Measurements from ENCODE around the gene KCNQ2. TPM values are rescaled to one million over a fixed set of nuclear protein-coding genes. Genes with fewer than 3 reads are reported as not detected.

Gene KCNQ2
- total and polyA plus RNA-seq, 4 donors: not detected

GRCh38 chr20:63490416-63490815 is 18.0 kb upstream of the KCNQ2 start:
- Histone ChIP-seq H3K4me3 (ENCODE audit: low read depth in 1 of 3, low read length in 3 of 3) (no peak overlapping the region), H3K4me1 (ENCODE audit: control insufficient read depth in 4 of 4, insufficient read depth in 4 of 4, low read length in 3 of 4) (no peaks in the 10 kb centered on the region), H3K9me3 (ENCODE audit: control insufficient read depth in 4 of 4, low read length in 3 of 4) (peaks cover 0 to 2% (median 0%) of the 10 kb centered on the region in 4 donors), H3K9ac (ENCODE audit: low read depth in 1 of 2, low read length in 2 of 2) (no peak overlapping the region), H3K27me3 (ENCODE audit: control insufficient read depth in 4 of 4, insufficient read depth in 4 of 4, low read length in 3 of 4) (peaks cover 2 to 9% (median 5%) of the 10 kb centered on the region in 4 donors), H3K36me3 (ENCODE audit: control insufficient read depth in 4 of 4, insufficient read depth in 3 of 4, low read depth in 1 of 4, low read length in 3 of 4) (no peaks in the 10 kb centered on the region), H3K27ac (ENCODE audit: low read depth in 1 of 2, low read length in 2 of 2) (no peak overlapping the region)
- TF ChIP-seq EGR1 (IDR thresholded peaks at IDR 0.05; ENCODE audit: low read depth in 2 of 2) (no peak), FOXA2 (IDR thresholded peaks at IDR 0.05) (no peak), ZBTB33 (IDR thresholded peaks at IDR 0.05) (no peak), FOXA1 (IDR thresholded peaks at IDR 0.05) (no peak), HNF4G (IDR thresholded peaks at IDR 0.05) (no peak), YY1 (IDR thresholded peaks at IDR 0.05) (no peak)
- WGBS: 76% methylated on average over 24 of the region's 24 CpGs
- DNase-seq (ENCODE audit: low spot score): no peak

GRCh38 chr20:63488315-63489251 is 16.1 kb upstream of the KCNQ2 start:
- H3K4me3 ChIP-seq (ENCODE audit: low read depth in 1 of 3, low read length in 3 of 3): no peak overlapping the region
- H3K4me1 ChIP-seq (ENCODE audit: control insufficient read depth in 4 of 4, insufficient read depth in 4 of 4, low read length in 3 of 4): no peaks in the 10 kb centered on the region
- no peak for TF ChIP-seq MAX (IDR thresholded peaks at IDR 0.05)
- no peak for TF ChIP-seq ZBTB33 (IDR thresholded peaks at IDR 0.05)
- no peak for TF ChIP-seq EGR1 (IDR thresholded peaks at IDR 0.05; ENCODE audit: low read depth in 2 of 2)
- TF ChIP-seq FOXA2 (IDR thresholded peaks at IDR 0.05): no peak
- no peak for TF ChIP-seq HNF4G (IDR thresholded peaks at IDR 0.05)
- TF ChIP-seq TAF1 (conservative IDR thresholded peaks at IDR 0.05): no peak
- TF ChIP-seq RXRA (IDR thresholded peaks at IDR 0.05): no peak
- no peak for TF ChIP-seq ATF3 (IDR thresholded peaks at IDR 0.05)
- TF ChIP-seq YY1 (IDR thresholded peaks at IDR 0.05): no peak
- TF ChIP-seq NR2F2 (IDR thresholded peaks at IDR 0.05): no peak
- TF ChIP-seq JUND (IDR thresholded peaks at IDR 0.05): no peak
- TF ChIP-seq HNF4A (conservative IDR thresholded peaks at IDR 0.05): no peak
- TF ChIP-seq RAD21 (IDR thresholded peaks at IDR 0.05): no peak
- no peak for TF ChIP-seq SP1 (IDR thresholded peaks at IDR 0.05)
- peaks cover 0 to 2% (median 0%) of the 10 kb centered on the region in 4 donors for H3K9me3 ChIP-seq (ENCODE audit: control insufficient read depth in 4 of 4, low read length in 3 of 4)
- H3K27me3 ChIP-seq (ENCODE audit: control insufficient read depth in 4 of 4, insufficient read depth in 4 of 4, low read length in 3 of 4): peaks cover 2 to 9% (median 5%) of the 10 kb centered on the region in 4 donors
- H3K9ac ChIP-seq (ENCODE audit: low read depth in 1 of 2, low read length in 2 of 2): no peak overlapping the region
- WGBS: 12% methylated on average over 83 of the region's 83 CpGs
- H3K27ac ChIP-seq (ENCODE audit: low read depth in 1 of 2, low read length in 2 of 2): no peak overlapping the region
- no peaks in the 10 kb centered on the region for H3K36me3 ChIP-seq (ENCODE audit: control insufficient read depth in 4 of 4, insufficient read depth in 3 of 4, low read depth in 1 of 4, low read length in 3 of 4)
- DNase-seq (ENCODE audit: low spot score): no peak
